Aorta (tissue), 5 donors: ENCODE data around the gene GSK3B. TPM values are rescaled to one million over a fixed set of nuclear protein-coding genes. Genes with fewer than 3 reads are reported as not detected.

Experiments used
- ATAC-seq: fragments of 200-7000 bp; cut with Tn5 transposase; one replicate; pipeline ENCODE4 v1.9.1; 2022; ENCODE audit warnings: moderate library complexity; ENCODE audit not compliant: low FRiP score
- DNase-seq, 2 donors: peaks; one replicate each; pipeline ENCODE4 v3.0.0-alpha.2; 2020
- H3K27ac ChIP-seq, 2 donors: one replicate each; pipeline ENCODE4 v1.5.1; 2013; ENCODE audit warnings: low read length in 2 of 2, mild to moderate bottlenecking in 2 of 2, moderate library complexity in 2 of 2, control low read depth in 1 of 2, inconsistent platforms in 1 of 2, low read depth in 1 of 2
- H3K27me3 ChIP-seq, 2 donors: one replicate each; pipeline ENCODE4 v1.6.1; 2013; ENCODE audit warnings: control low read depth in 1 of 2, low read length in 1 of 2, mild to moderate bottlenecking in 1 of 2, moderate library complexity in 1 of 2; ENCODE audit not compliant: insufficient read depth in 2 of 2, control insufficient read depth in 1 of 2
- H3K36me3 ChIP-seq, 2 donors: one replicate each; pipeline ENCODE4 v1.6.1; 2013; ENCODE audit warnings: control low read depth in 1 of 2, low read length in 1 of 2, mild to moderate bottlenecking in 1 of 2; ENCODE audit not compliant: insufficient read depth in 2 of 2, control insufficient read depth in 1 of 2
- H3K4me1 ChIP-seq, 2 donors: one replicate each; pipeline ENCODE4 v1.6.1; 2013; ENCODE audit warnings: low read length in 2 of 2, control low read depth in 1 of 2, mild to moderate bottlenecking in 1 of 2, moderate library complexity in 1 of 2; ENCODE audit not compliant: insufficient read depth in 2 of 2, control insufficient read depth in 1 of 2
- H3K4me3 ChIP-seq, 2 donors: one replicate each; pipeline ENCODE4 v1.5.1; 2013; ENCODE audit warnings: low read length in 2 of 2, control low read depth in 1 of 2, mild to moderate bottlenecking in 1 of 2
- H3K9me3 ChIP-seq: one replicate; pipeline ENCODE4 v1.6.1; 2013; ENCODE audit warnings: mild to moderate bottlenecking, low read length; ENCODE audit not compliant: control insufficient read depth
- WGBS, 2 donors: extraction: QIAGEN DNeasy Blood & Tissue Kit; methylation state at CpG; one replicate each; pipeline ENCODE4 v1.1.7; 2013; 5-methylcytosine and 5-hydroxymethylcytosine counted together
- intact Hi-C, 2 donors: fragments of 100-400 bp; cut with DNase I; formaldehyde crosslinking; loops; one replicate each; pipeline versions ENCODE4 v1.14.2 to v1.15.0; 2022
- polyA plus RNA-seq, 2 donors: library from polyadenylated mRNA; stranded (reverse); fragments of 200-250 nt; gene quantifications; one replicate each; pipeline ENCODE4 v1.2.3, GENCODE V29; 2013
- total RNA-seq, 2 donors: library from RNA; stranded (reverse); fragmentation: NEBNext Ultra II Directional; extraction: Animal tissue kit (Norgen Biotek cat#: 25700); gene quantifications; one replicate each; pipeline ENCODE4 v1.2.1, GENCODE V29; 2021
- donor health status: healthy with polysubstance abuse.
- donor health status: Bipolar disorder and iron deficiency.
- donor health status: DM: no; HTN: no; CAD: no.
- donor health status: DM: no; HTN: no; CAD: no.
- donor health status: DM: yes; HTN: yes; CAD: no.

The GSK3B gene
- total and polyA plus RNA-seq, 4 donors, result 4.5 to 37.8 (median 19.9) TPM

- intact Hi-C loops, result no loop called here
- Histone ChIP-seq H3K27ac (no peak overlapping the region), H3K27me3 (no peaks in the 10 kb centered on the region), H3K4me3 (no peak overlapping the region), H3K4me1 (no peaks in the 10 kb centered on the region), H3K9me3 (no peaks in the 10 kb centered on the region), H3K36me3 (no peaks in the 10 kb centered on the region)
- ATAC-seq, result no peak
- 87 to 91% methylated on average over 7 of the region's 7 CpGs for WGBS, 2 donors
- no peak for DNase-seq
Observed at GRCh38 chr3:119864476-119864875, 229.8 kb downstream of the GSK3B start.

- WGBS, 2 donors, result 92 to 95% methylated on average over 2 of the region's 2 CpGs
- Histone ChIP-seq H3K9me3 (peaks cover 5% of the 10 kb centered on the region), H3K4me1 (no peaks in the 10 kb centered on the region), H3K27ac (no peak overlapping the region), H3K36me3 (no peaks in the 10 kb centered on the region), H3K27me3 (no peaks in the 10 kb centered on the region), H3K4me3 (no peak overlapping the region)
- intact Hi-C loops, result no loop called here
- ATAC-seq (no peak), DNase-seq (no peak)
Observed at GRCh38 chr3:119862616-119863015, 231.6 kb downstream of the GSK3B start.

- no peak for ATAC-seq
- Histone ChIP-seq H3K9me3 (peaks cover 5% of the 10 kb centered on the region), H3K27me3 (no peaks in the 10 kb centered on the region), H3K4me3 (no peak overlapping the region), H3K4me1 (no peaks in the 10 kb centered on the region), H3K27ac (no peak overlapping the region), H3K36me3 (no peaks in the 10 kb centered on the region)
- no peak for DNase-seq
- 92 to 97% methylated on average over 2 of the region's 2 CpGs for WGBS, 2 donors
- intact Hi-C loops, result no loop called here
Observed at GRCh38 chr3:119861681-119862080, 232.6 kb downstream of the GSK3B start.

GRCh38 chr3:119859728-119860127 is 234.5 kb downstream of the GSK3B start:
- WGBS, 2 donors, result 97 to 99% methylated on average over 2 of the region's 2 CpGs
- H3K9me3 ChIP-seq, result peaks cover 5% of the 10 kb centered on the region
- H3K27ac ChIP-seq, result no peak overlapping the region
- no peaks in the 10 kb centered on the region for H3K36me3 ChIP-seq
- H3K27me3 ChIP-seq, result no peaks in the 10 kb centered on the region
- no peaks in the 10 kb centered on the region for H3K4me1 ChIP-seq
- H3K4me3 ChIP-seq, result no peak overlapping the region
- no peak for DNase-seq
- intact Hi-C loops, result no loop called here
- ATAC-seq, result no peak

- 62 to 68% methylated on average over 2 of the region's 2 CpGs for WGBS, 2 donors
- intact Hi-C loops, result no loop called here
Observed at GRCh38 chr3:119858957-119859356, 235.3 kb downstream of the GSK3B start.

GRCh38 chr3:119856695-119857094 is 237.6 kb downstream of the GSK3B start:
- Histone ChIP-seq H3K4me1 (no peaks in the 10 kb centered on the region), H3K9me3 (peaks cover 5% of the 10 kb centered on the region), H3K27ac (no peak overlapping the region), H3K36me3 (no peaks in the 10 kb centered on the region), H3K4me3 (no peak overlapping the region), H3K27me3 (no peaks in the 10 kb centered on the region)
- no peak for ATAC-seq
- intact Hi-C loops, result no loop called here
- DNase-seq, result no peak
- WGBS, 2 donors, result 97 to 98% methylated on average over 3 of the region's 3 CpGs

More at GRCh38 chr3:119858957-119859356, 235.3 kb downstream of the GSK3B start:
- no peaks in the 10 kb centered on the region for H3K4me1 ChIP-seq
- no peaks in the 10 kb centered on the region for H3K27me3 ChIP-seq
- peaks cover 5% of the 10 kb centered on the region for H3K9me3 ChIP-seq
- DNase-seq (no peak), ATAC-seq (no peak)
- no peak overlapping the region for H3K4me3 ChIP-seq
- no peaks in the 10 kb centered on the region for H3K36me3 ChIP-seq
- no peak overlapping the region for H3K27ac ChIP-seq

GRCh38 chr3:119849126-119849525 is 245.1 kb downstream of the GSK3B start:
- ATAC-seq, result no peak
- 73 to 76% methylated on average over 2 of the region's 2 CpGs for WGBS, 2 donors
- no peaks in the 10 kb centered on the region for H3K4me1 ChIP-seq
- no peak overlapping the region for H3K4me3 ChIP-seq
- intact Hi-C loops, result no loop called here
- no peaks in the 10 kb centered on the region for H3K9me3 ChIP-seq
- no peaks in the 10 kb centered on the region for H3K27me3 ChIP-seq
- H3K36me3 ChIP-seq, result no peaks in the 10 kb centered on the region
- no peak overlapping the region for H3K27ac ChIP-seq
- DNase-seq, result no peak

GRCh38 chr3:119841808-119842471 is 252.3 kb downstream of the GSK3B start:
- H3K4me3 ChIP-seq, result no peak overlapping the region
- DNase-seq, result no peak
- intact Hi-C loops, result no loop called here
- no peak overlapping the region for H3K27ac ChIP-seq
- ATAC-seq, result no peak
- no peaks in the 10 kb centered on the region for H3K36me3 ChIP-seq
- H3K4me1 ChIP-seq, result no peaks in the 10 kb centered on the region
- WGBS, 2 donors, result 6 to 11% methylated on average over 2 of the region's 2 CpGs
- no peaks in the 10 kb centered on the region for H3K9me3 ChIP-seq
- no peaks in the 10 kb centered on the region for H3K27me3 ChIP-seq

- ATAC-seq, result no peak
- H3K4me3 ChIP-seq, result no peak overlapping the region
- H3K9me3 ChIP-seq, result no peaks in the 10 kb centered on the region
- H3K4me1 ChIP-seq, result no peaks in the 10 kb centered on the region
- no peak overlapping the region for H3K27ac ChIP-seq
- H3K36me3 ChIP-seq, result peaks cover 0 to 2% of the 10 kb centered on the region in 2 donors
- no peak for DNase-seq
- H3K27me3 ChIP-seq, result no peaks in the 10 kb centered on the region
- intact Hi-C loops, result no loop called here
Observed at GRCh38 chr3:119835556-119835955, 258.7 kb downstream of the GSK3B start.
